HepG2 (cell line): ENCODE results near the gene DEFB113. TPM values are rescaled to one million over a fixed set of nuclear protein-coding genes. Genes with fewer than 3 reads are reported as not detected.

Source experiments
- HDAC1 ChIP-seq: sonication (generic); formaldehyde crosslinking; IDR thresholded peaks from 2 replicates; pipeline ENCODE4 v1.5.1; 2020; ENCODE audit warnings: mild to moderate bottlenecking, missing genetic modification reagents
- POLR2AphosphoS2 ChIP-seq: IDR thresholded peaks from 2 replicates; pipeline ENCODE4 v1.6.1; 2011; ENCODE audit warnings: low read depth, low read length, improper control_type of control experiment
- XRCC5 ChIP-seq: fragments of 200-400 bp; formaldehyde crosslinking; optimal IDR thresholded peaks from 2 replicates; pipeline ENCODE3; 2017; ENCODE audit warnings: mild to moderate bottlenecking, low read length
- ZGPAT ChIP-seq: IDR thresholded peaks from 2 replicates; pipeline ENCODE4 v1.6.1; 2016; ENCODE audit warnings: mild to moderate bottlenecking
- ZNF264 ChIP-seq: sonication (generic); formaldehyde crosslinking; IDR thresholded peaks from 2 replicates; pipeline ENCODE4 v1.4.0; 2020; ENCODE audit warnings: missing genetic modification reagents
- ZNF326 ChIP-seq: sonication (generic); formaldehyde crosslinking; IDR thresholded peaks from 2 replicates; pipeline ENCODE4 v1.4.0; 2020; ENCODE audit warnings: missing genetic modification reagents, borderline replicate concordance
- polyA plus RNA-seq, 8 experiments: library from polyadenylated mRNA; depleted of rRNA in 3 of 8; stranded (reverse) in 7 of 8; unstranded in 1 of 8; fragments of >200 nt; fragmentation: Illumina TruSeq in 4 of 8; extraction: Trizol in 4 of 8; gene quantifications; 2 replicates each; pipeline versions ENCODE4 v1.2.1 to v1.2.3, GENCODE V29; 2011 to 2016; ENCODE audit warnings: low read depth in 4 of 8, missing spikeins in 1 of 8, mixed read lengths in 1 of 8; ENCODE audit not compliant: insufficient read depth in 1 of 8
- total RNA-seq, 5 experiments: library from RNA; depleted of rRNA; stranded (reverse); fragments of >200 nt; fragmentation: Illumina TruSeq; extraction: Trizol; gene quantifications; 2 replicates each; pipeline ENCODE4 v1.2.3, GENCODE V29; 2016; ENCODE audit warnings: low read depth in 1 of 5

Gene DEFB113
- total and polyA plus RNA-seq, 2 of the 13 experiments (the other 11 are each of a cell fraction or from before 2014, with no cell fraction given), result not detected

- TF ChIP-seq ZGPAT (CRISPR knock-in tag) (no peak), POLR2AphosphoS2 (no peak), XRCC5 (no peak), HDAC1 (CRISPR knock-in tag) (no peak), ZNF326 (CRISPR knock-in tag) (no peak), ZNF264 (CRISPR knock-in tag) (no peak)
These were observed 50.6 kb downstream of the DEFB113 start (continued) for GRCh38 chr6:49918787-49919186.

Other genes starting within 250 kb of the DEFB113 start
- not detected in 2 replicates for gene CRISP3, start 225.2 kb downstream of the DEFB113 start, total RNA-seq (2016; rRNA removed; fragmentation: Illumina TruSeq; extraction: Trizol)
- gene CRISP3, start 225.2 kb downstream of the DEFB113 start, polyA plus RNA-seq (2011; rRNA removed), result not detected in 2 replicates
- not detected in 2 replicates for gene PGK2, start 182.3 kb downstream of the DEFB113 start, total RNA-seq (2016; rRNA removed; fragmentation: Illumina TruSeq; extraction: Trizol)
- gene PGK2, start 182.3 kb downstream of the DEFB113 start, polyA plus RNA-seq (2011; rRNA removed), result not detected in 2 replicates
- gene CRISP1, start 103.1 kb downstream of the DEFB113 start, total RNA-seq (2016; rRNA removed; fragmentation: Illumina TruSeq; extraction: Trizol), result not detected in 2 replicates
- gene CRISP1, start 103.1 kb downstream of the DEFB113 start, polyA plus RNA-seq (2011; rRNA removed), result not detected in 2 replicates
- not detected in 2 replicates for gene DEFB114, start 5.5 kb downstream of the DEFB113 start, total RNA-seq (2016; rRNA removed; fragmentation: Illumina TruSeq; extraction: Trizol)
- gene DEFB114, start 5.5 kb downstream of the DEFB113 start, polyA plus RNA-seq (2011; rRNA removed), result not detected in 2 replicates
- not detected in 2 replicates for gene DEFB110, start 52.4 kb upstream of the DEFB113 start, total RNA-seq (2016; rRNA removed; fragmentation: Illumina TruSeq; extraction: Trizol)
- not detected in 2 replicates for gene DEFB110, start 52.4 kb upstream of the DEFB113 start, polyA plus RNA-seq (2011; rRNA removed)
- not detected in 2 replicates for gene DEFB112, start 80.3 kb upstream of the DEFB113 start, total RNA-seq (2016; rRNA removed; fragmentation: Illumina TruSeq; extraction: Trizol)
- not detected in 2 replicates for gene DEFB112, start 80.3 kb upstream of the DEFB113 start, polyA plus RNA-seq (2011; rRNA removed)